Right lobe of liver (tissue), 6 donors: ENCODE data around the gene LY86. TPM values are rescaled to one million over a fixed set of nuclear protein-coding genes. Genes with fewer than 3 reads are reported as not detected.

Experiments used
- ATAC-seq, 4 donors: fragments of 200-7000 bp; cut with Tn5 transposase; one replicate each; pipeline ENCODE4 v1.9.1; 2020; ENCODE audit warnings: mild to moderate bottlenecking in 4 of 4, moderate library complexity in 4 of 4
- DNase-seq, 3 donors: peaks; one replicate each; pipeline ENCODE4 v3.0.0-alpha.2; 2020
- H3K27ac ChIP-seq, 3 donors: fragments of 200-600 bp; one replicate each; pipeline ENCODE4 v1.8.0; 2022
- H3K27me3 ChIP-seq, 2 donors: fragments of 200-600 bp; one replicate each; pipeline ENCODE4 v1.8.0; 2022
- H3K36me3 ChIP-seq, 4 donors: fragments of 200-600 bp; sonication (generic) in 1 of 4; one replicate each; pipeline versions ENCODE4 v1.5.1 to v1.8.0; 2017 to 2022; ENCODE audit warnings: control low read depth in 1 of 4
- H3K4me1 ChIP-seq, 4 donors: fragments of 200-600 bp; sonication (generic) in 1 of 4; one replicate each; pipeline versions ENCODE4 v1.5.1 to v1.8.0; 2017 to 2022; ENCODE audit warnings: control low read depth in 1 of 4
- H3K4me3 ChIP-seq, 3 donors: fragments of 200-600 bp; one replicate each; pipeline ENCODE4 v1.8.0; 2022
- H3K9me3 ChIP-seq, 4 donors: fragments of 200-600 bp; sonication (generic) in 1 of 4; one replicate each; pipeline versions ENCODE4 v1.5.1 to v1.8.0; 2017 to 2022; ENCODE audit warnings: control low read depth in 1 of 4
- POLR2A ChIP-seq: fragments of 450-650 bp; IDR thresholded peaks from one replicate; pipeline ENCODE4 v1.6.1; 2017; ENCODE audit warnings: antibody characterized with exemption, mild to moderate bottlenecking
- WGBS: methylation state at CpG from one replicate; pipeline ENCODE4 v1.1.6; 2018; ENCODE audit warnings: low coverage, low lambda C conversion rate; ENCODE audit not compliant: insufficient coverage; ENCODE audit errors: missing lambda C conversion rate; 5-methylcytosine and 5-hydroxymethylcytosine counted together
- intact Hi-C, 2 donors: fragments of 100-400 bp; cut with DNase I; formaldehyde crosslinking; loops; one replicate each; pipeline versions ENCODE4 v1.11.2 to v1.14.1; 2022
- total RNA-seq, 6 experiments: library from RNA; depleted of rRNA in 2 of 6; stranded (reverse); fragments of >200 nt in 2 of 6; fragmentation: NEBNext Ultra II Directional in 3 of 6; extraction: Animal tissue kit (Norgen Biotek cat#: 25700) in 3 of 6; gene quantifications; one replicate each; pipeline versions ENCODE4 v1.1.0 to v1.2.4, GENCODE V29; 2016 to 2023
- TF ChIP-seq, protein P1 (sequence below), 4 donors: fragments of 200-600 bp in 3 of 4; fragments of 450-650 bp in 1 of 4; IDR thresholded peaks; one replicate each; pipeline versions ENCODE4 v1.5.1 to v1.8.0; 2016 to 2022; ENCODE audit warnings: antibody characterized with exemption in 4 of 4, mild to moderate bottlenecking in 2 of 4
- donor health status: DM: no; HTN: yes; CAD: no.
- donor health status: DM: no; HTN: no; CAD: no.
- donor health status: DM: no; HTN: no; CAD: no.
- donor health status: DM: no; HTN: yes; CAD: no.
- donor health status: DM: no; HTN: yes; CAD: no.

LY86 gene
- total RNA-seq, 6 experiments from 2014 or later, result 1.2 to 4.3 (median 2.4) TPM

DNA sequence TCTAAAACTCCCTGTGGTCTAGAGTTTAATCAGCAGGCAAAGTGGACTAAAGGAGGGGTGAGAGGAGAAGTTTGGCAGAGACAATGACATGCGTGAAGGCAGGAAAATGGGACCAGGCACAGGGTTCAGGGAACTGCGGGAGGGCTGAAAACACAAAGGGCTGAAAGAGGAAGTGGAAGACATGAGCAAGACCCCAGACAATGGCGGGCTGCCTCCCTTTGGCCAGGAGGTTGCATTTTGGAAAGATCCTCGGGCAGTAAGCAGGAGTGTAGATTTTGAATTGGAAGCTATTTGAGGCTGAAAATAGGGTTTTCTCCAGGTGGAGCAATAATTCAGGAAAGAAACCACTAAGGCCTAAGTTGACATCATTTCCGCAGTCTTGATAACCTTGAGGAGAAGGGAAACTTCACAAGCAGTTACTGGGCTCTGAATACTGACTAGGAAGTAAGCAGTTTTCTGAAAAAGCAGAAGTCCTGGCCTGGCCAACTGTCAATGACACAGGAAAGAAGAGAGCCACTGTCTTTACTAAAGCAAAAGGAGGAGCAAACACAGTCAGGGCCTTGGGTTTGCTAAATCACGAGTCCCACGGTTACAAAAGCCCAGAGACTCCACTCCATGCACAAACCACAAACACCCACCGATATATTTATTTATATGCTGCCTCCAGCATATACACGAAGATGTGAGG, 3.4 kb downstream of the LY86 start:
- TF ChIP-seq, protein P1, sequence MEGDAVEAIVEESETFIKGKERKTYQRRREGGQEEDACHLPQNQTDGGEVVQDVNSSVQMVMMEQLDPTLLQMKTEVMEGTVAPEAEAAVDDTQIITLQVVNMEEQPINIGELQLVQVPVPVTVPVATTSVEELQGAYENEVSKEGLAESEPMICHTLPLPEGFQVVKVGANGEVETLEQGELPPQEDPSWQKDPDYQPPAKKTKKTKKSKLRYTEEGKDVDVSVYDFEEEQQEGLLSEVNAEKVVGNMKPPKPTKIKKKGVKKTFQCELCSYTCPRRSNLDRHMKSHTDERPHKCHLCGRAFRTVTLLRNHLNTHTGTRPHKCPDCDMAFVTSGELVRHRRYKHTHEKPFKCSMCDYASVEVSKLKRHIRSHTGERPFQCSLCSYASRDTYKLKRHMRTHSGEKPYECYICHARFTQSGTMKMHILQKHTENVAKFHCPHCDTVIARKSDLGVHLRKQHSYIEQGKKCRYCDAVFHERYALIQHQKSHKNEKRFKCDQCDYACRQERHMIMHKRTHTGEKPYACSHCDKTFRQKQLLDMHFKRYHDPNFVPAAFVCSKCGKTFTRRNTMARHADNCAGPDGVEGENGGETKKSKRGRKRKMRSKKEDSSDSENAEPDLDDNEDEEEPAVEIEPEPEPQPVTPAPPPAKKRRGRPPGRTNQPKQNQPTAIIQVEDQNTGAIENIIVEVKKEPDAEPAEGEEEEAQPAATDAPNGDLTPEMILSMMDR (IDR thresholded peaks at IDR 0.05), result no peak
- TF ChIP-seq POLR2A, result no peak
- no peaks in the 10 kb centered on the region for H3K4me1 ChIP-seq
- H3K27me3 ChIP-seq, result no peaks in the 10 kb centered on the region
- intact Hi-C loops, result no loop called here
- ATAC-seq (peak; percentile 66 to 78 (median 72)), DNase-seq (no peak)
- H3K36me3 ChIP-seq, result no peaks in the 10 kb centered on the region
- H3K27ac ChIP-seq, result peak overlapping the region in 2 of 3 donors; percentile 37 to 59
- H3K9me3 ChIP-seq, result no peaks in the 10 kb centered on the region
- 31% methylated on average over 9 of the region's 9 CpGs for whole genome bisulfite sequencing
- H3K4me3 ChIP-seq, result no peak overlapping the region

DNA sequence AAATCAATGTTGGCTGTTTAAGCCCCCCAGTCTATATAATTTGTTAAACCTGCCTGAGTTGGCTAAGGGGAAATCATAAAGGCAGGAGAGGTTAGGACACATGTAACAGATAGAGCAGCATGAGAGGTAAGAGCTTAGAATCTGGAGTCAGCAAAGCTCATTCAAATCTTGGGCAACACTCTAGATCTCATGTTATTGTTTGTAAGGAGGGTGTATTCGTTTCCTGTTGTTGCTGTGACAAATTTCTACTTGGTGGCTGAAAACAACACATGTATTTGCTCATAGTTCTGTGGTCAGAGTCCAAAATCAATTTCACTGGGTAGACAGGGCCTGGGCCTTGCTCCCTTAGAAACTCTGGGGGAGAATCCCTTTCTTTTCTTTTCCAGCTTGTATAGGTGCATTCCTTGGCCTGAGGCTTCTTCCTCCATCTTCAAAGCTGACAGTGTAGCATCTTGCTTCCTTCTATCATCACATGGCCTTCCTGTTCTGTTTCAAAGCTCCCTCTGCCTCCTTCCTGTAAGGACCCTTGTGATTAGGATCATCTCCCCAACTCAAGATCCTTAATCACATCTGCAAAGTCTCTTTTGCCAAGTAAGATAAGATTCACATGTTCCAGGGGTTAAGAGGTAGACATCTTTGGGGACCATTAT, 4.4 kb downstream of the LY86 start:
- H3K27me3 ChIP-seq, result no peaks in the 10 kb centered on the region
- no peaks in the 10 kb centered on the region for H3K4me1 ChIP-seq
- H3K4me3 ChIP-seq, result no peak overlapping the region
- WGBS, result 20% methylated on average over 1 of the region's 1 CpG
- peak in 3 of 4 donors; percentile 5 to 19 (median 9) for ATAC-seq
- TF ChIP-seq, protein P1 (IDR thresholded peaks at IDR 0.05), result no peak
- TF ChIP-seq POLR2A, result no peak
- intact Hi-C loops, result no loop called here
- H3K27ac ChIP-seq, result peak overlapping the region in 2 of 3 donors; percentile 37 to 59
- no peak for DNase-seq
- H3K9me3 ChIP-seq, result no peaks in the 10 kb centered on the region
- H3K36me3 ChIP-seq, result no peaks in the 10 kb centered on the region

GRCh38 chr6:6593867-6594468, 5.4 kb downstream of the LY86 start:
- H3K27ac ChIP-seq, result peak overlapping the region in 1 of 3 donors; percentile 59
- H3K9me3 ChIP-seq, result no peaks in the 10 kb centered on the region
- no peak overlapping the region for H3K4me3 ChIP-seq
- 58% methylated on average over 5 of the region's 5 CpGs for WGBS
- DNase-seq, result no peak
- ATAC-seq, result no peak
- no peaks in the 10 kb centered on the region for H3K36me3 ChIP-seq
- H3K27me3 ChIP-seq, result no peaks in the 10 kb centered on the region
- no peaks in the 10 kb centered on the region for H3K4me1 ChIP-seq
- TF ChIP-seq POLR2A, result no peak
- TF ChIP-seq, protein P1 (IDR thresholded peaks at IDR 0.05), result no peak
- intact Hi-C loops, result no loop called here

- no peak overlapping the region for H3K4me3 ChIP-seq
- no peak overlapping the region for H3K27ac ChIP-seq
- DNase-seq (no peak), ATAC-seq (no peak)
- no peaks in the 10 kb centered on the region for H3K27me3 ChIP-seq
- 63% methylated on average over 3 of the region's 3 CpGs for WGBS
- TF ChIP-seq, protein P1 (IDR thresholded peaks at IDR 0.05), result no peak
- TF ChIP-seq POLR2A, result no peak
- H3K9me3 ChIP-seq, result no peaks in the 10 kb centered on the region
- intact Hi-C loops, result no loop called here
- no peaks in the 10 kb centered on the region for H3K36me3 ChIP-seq
- H3K4me1 ChIP-seq, result no peaks in the 10 kb centered on the region
These were observed 6.5 kb downstream of the LY86 start for GRCh38 chr6:6595025-6595424.
